Astrocyte of the cerebellum (primary cell): ENCODE results near the gene NCF1.
"Not testable (repeated sequence)": the region's sequence is repeated elsewhere in the genome, so short reads cannot be mapped to it uniquely, and the experiment has no call there.

Experiments
- DNase-seq: peaks from one replicate; pipeline ENCODE4 v3.0.0-alpha.2; 2011; ENCODE audit warnings: low read depth
- H3K4me3 ChIP-seq: 2 replicates; pipeline ENCODE4 v1.5.1; 2011; ENCODE audit warnings: mild to moderate bottlenecking, low read depth, low read length, moderate library complexity
- in situ Hi-C: cut with HindIII; loops from 2 replicates; pipeline ENCODE4 v1.10.0; 2017; ENCODE audit warnings: low sequenced_read_pairs

The NCF1 gene

DNA sequence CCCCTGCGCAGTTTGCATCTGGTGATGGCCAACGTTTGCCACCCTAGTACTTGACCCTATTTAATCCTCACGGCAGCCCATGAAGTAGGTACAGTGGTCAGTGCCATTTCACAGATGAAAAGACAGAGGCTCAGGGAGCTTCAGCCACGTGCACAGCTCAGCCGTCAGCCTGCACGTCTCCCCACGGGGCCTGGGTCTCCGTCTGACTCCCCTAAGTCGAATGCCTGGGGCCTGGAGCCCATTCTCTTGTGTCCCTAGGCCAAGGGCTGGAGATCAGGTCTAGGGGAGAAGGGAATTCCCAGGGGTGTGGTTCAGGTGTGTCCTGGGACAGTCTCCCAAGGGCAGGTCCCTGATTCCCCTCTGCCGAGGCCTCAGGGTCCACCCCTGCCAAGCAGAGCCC lies 6.8 kb upstream of the NCF1 start:
- in situ Hi-C loops, H3K4me3 ChIP-seq, DNase-seq: not testable (repeated sequence)

DNA sequence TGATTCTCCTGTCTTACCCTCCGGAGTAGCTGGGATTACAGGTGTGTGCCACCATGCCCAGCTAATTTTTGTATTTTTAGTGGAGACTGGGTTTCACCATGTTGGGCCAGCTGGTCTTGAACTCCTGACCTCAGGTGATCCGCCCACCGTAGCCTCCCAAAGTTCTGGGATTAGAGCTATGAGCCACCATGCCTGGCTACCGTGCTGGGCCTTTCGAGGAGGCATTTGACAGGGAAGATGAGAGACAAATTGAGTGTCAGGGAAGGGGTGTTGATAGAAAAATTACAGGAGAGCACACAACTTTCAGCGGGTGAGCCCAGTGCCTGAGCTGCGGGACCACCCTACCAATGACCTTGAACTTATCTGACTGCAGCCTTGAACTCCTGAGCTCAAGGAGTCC lies 3.7 kb upstream of the NCF1 start:
- in situ Hi-C loops, DNase-seq, H3K4me3 ChIP-seq: not testable (repeated sequence)

GRCh38 chr7:74772093-74772492 lies 1.7 kb upstream of the NCF1 start:
- DNase-seq, H3K4me3 ChIP-seq, in situ Hi-C loops: not testable (repeated sequence)

DNA sequence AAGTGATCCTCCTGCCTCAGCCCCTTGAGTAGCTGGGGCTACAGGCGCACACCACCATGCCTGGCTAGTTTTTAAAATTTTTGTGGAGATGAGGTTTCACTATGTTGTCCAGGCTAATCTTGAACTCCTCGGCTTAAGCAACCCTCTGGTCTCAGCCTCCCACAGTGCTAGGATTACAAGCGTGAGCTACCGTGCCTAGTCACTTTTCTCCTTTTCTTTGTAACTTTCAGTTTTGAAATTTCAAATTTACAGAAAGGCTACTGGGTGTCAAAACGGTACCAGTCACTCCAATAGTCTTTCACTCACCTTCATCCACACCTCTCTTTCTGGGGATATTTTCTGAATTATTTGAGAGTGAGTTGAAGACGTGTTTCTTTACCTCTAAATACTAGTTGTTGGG lies 1.3 kb downstream of the NCF1 start:
- in situ Hi-C loops, H3K4me3 ChIP-seq, DNase-seq: not testable (repeated sequence)

- in situ Hi-C loops, H3K4me3 ChIP-seq, DNase-seq: not testable (repeated sequence)
Measured at GRCh38 chr7:74779053-74779452, 5.2 kb downstream of the NCF1 start.

GRCh38 chr7:74781746-74782145 lies 7.9 kb downstream of the NCF1 start:
- DNase-seq, H3K4me3 ChIP-seq, in situ Hi-C loops: not testable (repeated sequence)

- in situ Hi-C loops, DNase-seq, H3K4me3 ChIP-seq: not testable (repeated sequence)
Measured at GRCh38 chr7:74783595-74783994, 9.8 kb downstream of the NCF1 start.

GRCh38 chr7:74788369-74789150 lies 14.7 kb downstream of the NCF1 start:
- H3K4me3 ChIP-seq, result peak overlapping the region; percentile 19
- DNase-seq, in situ Hi-C loops: not testable (repeated sequence)

DNA sequence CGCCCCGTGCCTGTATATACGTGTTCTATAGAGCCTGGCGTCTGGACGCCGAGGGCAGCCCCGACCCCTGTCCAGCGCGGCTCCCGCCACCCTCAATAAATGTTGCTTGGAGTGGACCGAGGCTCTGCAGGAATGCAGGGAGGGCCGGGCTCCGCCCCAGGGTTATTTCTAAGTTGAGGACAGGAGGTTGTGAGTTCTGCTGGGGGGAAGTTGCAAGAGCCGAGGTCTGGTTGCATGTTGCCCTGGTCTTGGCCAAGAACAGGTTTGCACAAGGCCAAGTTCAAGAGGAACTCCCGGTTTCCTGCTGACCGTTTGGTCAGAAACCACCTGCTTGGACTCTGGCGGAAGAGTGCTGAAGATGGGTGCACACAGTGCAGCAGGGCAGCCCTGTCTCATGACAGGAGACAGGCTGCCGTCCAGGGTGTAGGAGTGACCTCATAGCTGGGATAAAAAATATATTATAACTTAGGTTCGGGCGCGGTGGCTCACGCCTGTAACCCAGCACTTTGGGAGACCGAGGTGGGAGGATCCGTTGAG lies 15.5 kb downstream of the NCF1 start:
- in situ Hi-C loops, result not testable (repeated sequence)

DNA sequence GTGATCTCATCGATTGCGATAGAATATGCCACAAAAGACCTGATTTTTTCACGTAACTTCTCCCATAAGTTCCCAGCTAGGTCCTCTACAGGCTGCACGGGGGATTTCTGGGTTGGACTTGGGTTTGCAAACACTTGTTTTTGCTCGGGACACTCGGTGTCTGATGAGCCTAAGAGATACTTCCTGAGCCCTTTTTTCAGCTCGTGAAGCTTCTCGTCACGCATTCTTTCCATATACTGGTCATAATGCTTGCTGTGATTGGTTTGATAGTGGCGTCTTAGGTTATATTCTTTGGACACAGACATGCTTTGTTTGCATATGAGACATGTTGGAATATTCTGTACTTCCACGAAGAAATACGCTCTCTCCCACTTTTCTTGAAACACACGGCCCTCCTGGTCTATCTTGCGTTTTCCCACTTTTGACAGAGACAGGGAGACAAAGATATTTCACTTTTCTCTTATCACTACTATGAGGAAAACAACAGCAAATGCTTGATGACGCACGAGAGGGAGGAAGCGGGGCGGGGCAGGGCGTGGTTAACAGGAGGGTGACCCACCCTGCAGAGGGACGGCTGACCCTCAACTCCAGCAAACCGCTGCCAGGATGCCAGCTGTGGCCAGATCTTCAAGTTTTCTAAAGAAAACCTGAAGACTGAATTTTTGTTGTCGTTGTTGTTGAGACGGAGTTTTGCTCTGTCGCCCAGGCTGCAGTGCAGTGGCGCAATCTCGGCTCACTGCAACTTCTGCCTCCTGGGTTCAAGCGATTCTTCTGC lies 24.2 kb downstream of the NCF1 start:
- in situ Hi-C loops, H3K4me3 ChIP-seq, DNase-seq: not testable (repeated sequence)

More for the DNA sequence above, 15.5 kb downstream of the NCF1 start:
- DNase-seq, H3K4me3 ChIP-seq: not testable (repeated sequence)

GRCh38 chr7:74798644-74799043 lies 24.8 kb downstream of the NCF1 start:
- in situ Hi-C loops, DNase-seq, H3K4me3 ChIP-seq: not testable (repeated sequence)

- H3K4me3 ChIP-seq, in situ Hi-C loops, DNase-seq: not testable (repeated sequence)
Measured at GRCh38 chr7:74815882-74816281, 42.1 kb downstream of the NCF1 start.

- DNase-seq, in situ Hi-C loops, H3K4me3 ChIP-seq: not testable (repeated sequence)
Measured at GRCh38 chr7:74820146-74820805, 46.5 kb downstream of the NCF1 start.

GRCh38 chr7:74821259-74821658 lies 47.4 kb downstream of the NCF1 start:
- DNase-seq, in situ Hi-C loops, H3K4me3 ChIP-seq: not testable (repeated sequence)

GRCh38 chr7:74829959-74830358 lies 56.1 kb downstream of the NCF1 start:
- not testable (repeated sequence) for H3K4me3 ChIP-seq

GRCh38 chr7:74830411-74830810 lies 56.6 kb downstream of the NCF1 start:
- DNase-seq, H3K4me3 ChIP-seq, in situ Hi-C loops: not testable (repeated sequence)

More at GRCh38 chr7:74829959-74830358, 56.1 kb downstream of the NCF1 start:
- DNase-seq, in situ Hi-C loops: not testable (repeated sequence)
